Tibial nerve (tissue), 4 donors: Measurements from ENCODE around the gene RSPH4A.

Experiments
- CTCF ChIP-seq, 5 experiments: fragments of 200-600 bp in 3 of 5; fragments of 450-650 bp in 2 of 5; sonication (generic) in 3 of 5; IDR thresholded peaks; one replicate each; pipeline ENCODE4 v1.5.1; 2016 to 2019; ENCODE audit warnings: antibody characterized with exemption in 5 of 5, mild to moderate bottlenecking in 3 of 5, moderate library complexity in 2 of 5
- EP300 ChIP-seq, 2 donors: sonication (generic); formaldehyde crosslinking; IDR thresholded peaks; one replicate each; pipeline ENCODE4 v1.6.1; 2017; ENCODE audit warnings: antibody characterized with exemption in 2 of 2, mild to moderate bottlenecking in 1 of 2
- POLR2A ChIP-seq, 2 donors: fragments of 450-650 bp; IDR thresholded peaks; one replicate each; pipeline ENCODE4 v1.6.1; 2017; ENCODE audit warnings: antibody characterized with exemption in 2 of 2, mild to moderate bottlenecking in 2 of 2, moderate library complexity in 2 of 2

GRCh38 chr6:116629563-116629981, 13.3 kb downstream of the RSPH4A start:
- TF ChIP-seq CTCF (IDR thresholded peaks at IDR 0.05) (no peak), POLR2A (IDR thresholded peaks at IDR 0.05) (no peak), EP300 (IDR thresholded peaks at IDR 0.05) (no peak)
